ENCODE results near the gene PHC1. TPM values are rescaled to one million over a fixed set of nuclear protein-coding genes. Genes with fewer than 3 reads are reported as not detected.
"Not testable (repeated sequence)": the region's sequence is repeated elsewhere in the genome, so short reads cannot be mapped to it uniquely, and the experiment has no call there.

Gene PHC1
- total RNA-seq, 1 experiment from 2014 or later = 40.3 TPM

GRCh38 chr12:8894986-8895385 is 19.3 kb upstream of the PHC1 start:
- Histone ChIP-seq H3K9me3 (ENCODE audit: low read depth, low read length, poor library complexity, severe bottlenecking) (no peaks in the 10 kb centered on the region), H3K27ac (ENCODE audit: low read depth, low read length, poor library complexity, severe bottlenecking) (no peak overlapping the region), H3K36me3 (ENCODE audit: insufficient read depth, low read length, poor library complexity, severe bottlenecking) (no peaks in the 10 kb centered on the region), H3K27me3 (replicated peaks; ENCODE audit: insufficient read depth, low read depth, low read length, poor library complexity) (no peaks in the 10 kb centered on the region), H3K4me1 (ENCODE audit: insufficient read depth, low read length, poor library complexity, severe bottlenecking) (no peaks in the 10 kb centered on the region), H3K4me3 (ENCODE audit: low read depth, low read length, poor library complexity, severe bottlenecking) (no peak overlapping the region)
- POLR2A ChIA-PET (ENCODE audit: low non-redundant PET) = interaction anchor here (0.6 kb wide), 1 partner anchor 14 kb away, joined by 4 read pairs; no protein-coding TSS in a partner anchor
- intact Hi-C loops (cut with micrococcal nuclease; ENCODE audit: unreplicated experiment) = loop anchor here (10.0 kb wide), 1 partner anchor 150 kb away; no protein-coding TSS in a partner anchor
- CTCF ChIA-PET = no interaction called here
- DNase-seq (ENCODE audit: low spot score) = no peak
- BruUV-seq (replicated peaks) = no TSS peak
- no peak for TF ChIP-seq CTCF (conservative IDR thresholded peaks at IDR 0.05; ENCODE audit: low read depth, low read length)
- no peak for TF ChIP-seq EZH2 (IDR thresholded peaks at IDR 0.05; ENCODE audit: borderline replicate concordance, low read depth, low read length, poor library complexity, severe bottlenecking)

- POLR2A ChIA-PET (ENCODE audit: low non-redundant PET) = interaction anchor here (0.6 kb wide), 1 partner anchor 103 kb away, joined by 3 read pairs; no protein-coding TSS in a partner anchor
- Histone ChIP-seq H3K27me3 (replicated peaks; ENCODE audit: insufficient read depth, low read depth, low read length, poor library complexity) (no peaks in the 10 kb centered on the region), H3K36me3 (ENCODE audit: insufficient read depth, low read length, poor library complexity, severe bottlenecking) (no peaks in the 10 kb centered on the region), H3K4me1 (ENCODE audit: insufficient read depth, low read length, poor library complexity, severe bottlenecking) (no peaks in the 10 kb centered on the region), H3K27ac (ENCODE audit: low read depth, low read length, poor library complexity, severe bottlenecking) (no peak overlapping the region), H3K9me3 (ENCODE audit: low read depth, low read length, poor library complexity, severe bottlenecking) (no peaks in the 10 kb centered on the region), H3K4me3 (ENCODE audit: low read depth, low read length, poor library complexity, severe bottlenecking) (no peak overlapping the region)
- no TSS peak for BruUV-seq (replicated peaks)
- no peak for DNase-seq (ENCODE audit: low spot score)
- CTCF ChIA-PET = no interaction called here
- no peak for TF ChIP-seq EZH2 (IDR thresholded peaks at IDR 0.05; ENCODE audit: borderline replicate concordance, low read depth, low read length, poor library complexity, severe bottlenecking)
- no peak for TF ChIP-seq CTCF (conservative IDR thresholded peaks at IDR 0.05; ENCODE audit: low read depth, low read length)
- intact Hi-C loops (cut with micrococcal nuclease; ENCODE audit: unreplicated experiment) = loop anchor here (10.0 kb wide), 1 partner anchor 148 kb away; no protein-coding TSS in a partner anchor
Measured at GRCh38 chr12:8897081-8897480, 17.2 kb upstream of the PHC1 start.

- DNase-seq (ENCODE audit: low spot score) = no peak
- no TSS peak for BruUV-seq (replicated peaks)
- POLR2A ChIA-PET (ENCODE audit: low non-redundant PET) = no interaction called here
Measured at GRCh38 chr12:8899830-8900229, 14.5 kb upstream of the PHC1 start.

GRCh38 chr12:8902703-8903102 is 11.6 kb upstream of the PHC1 start:
- H3K4me3 ChIP-seq (ENCODE audit: low read depth, low read length, poor library complexity, severe bottlenecking); H3K27me3 ChIP-seq (replicated peaks; ENCODE audit: insufficient read depth, low read depth, low read length, poor library complexity); H3K27ac ChIP-seq (ENCODE audit: low read depth, low read length, poor library complexity, severe bottlenecking); intact Hi-C loops (cut with micrococcal nuclease; ENCODE audit: unreplicated experiment); H3K36me3 ChIP-seq (ENCODE audit: insufficient read depth, low read length, poor library complexity, severe bottlenecking); BruUV-seq (replicated peaks); CTCF ChIA-PET; POLR2A ChIA-PET (ENCODE audit: low non-redundant PET); H3K9me3 ChIP-seq (ENCODE audit: low read depth, low read length, poor library complexity, severe bottlenecking); H3K4me1 ChIP-seq (ENCODE audit: insufficient read depth, low read length, poor library complexity, severe bottlenecking); DNase-seq (ENCODE audit: low spot score): not testable (repeated sequence)

More at GRCh38 chr12:8899830-8900229, 14.5 kb upstream of the PHC1 start:
- Histone ChIP-seq H3K27me3 (replicated peaks; ENCODE audit: insufficient read depth, low read depth, low read length, poor library complexity) (no peaks in the 10 kb centered on the region), H3K4me3 (ENCODE audit: low read depth, low read length, poor library complexity, severe bottlenecking) (no peak overlapping the region), H3K36me3 (ENCODE audit: insufficient read depth, low read length, poor library complexity, severe bottlenecking) (no peaks in the 10 kb centered on the region), H3K27ac (ENCODE audit: low read depth, low read length, poor library complexity, severe bottlenecking) (no peak overlapping the region), H3K9me3 (ENCODE audit: low read depth, low read length, poor library complexity, severe bottlenecking) (no peaks in the 10 kb centered on the region), H3K4me1 (ENCODE audit: insufficient read depth, low read length, poor library complexity, severe bottlenecking) (no peaks in the 10 kb centered on the region)
- CTCF ChIA-PET = no interaction called here
- TF ChIP-seq EZH2 (IDR thresholded peaks at IDR 0.05; ENCODE audit: borderline replicate concordance, low read depth, low read length, poor library complexity, severe bottlenecking) (no peak), CTCF (conservative IDR thresholded peaks at IDR 0.05; ENCODE audit: low read depth, low read length) (no peak)
- intact Hi-C loops (cut with micrococcal nuclease; ENCODE audit: unreplicated experiment) = loop anchor here (10.0 kb wide), 1 partner anchor 145 kb away; no protein-coding TSS in a partner anchor
